ENCODE data around the gene MYOF. TPM values are rescaled to one million over a fixed set of nuclear protein-coding genes. Genes with fewer than 3 reads are reported as not detected.

Gene MYOF
- total and polyA plus RNA-seq, 2 of the 8 experiments (the other 6 are each of a cell fraction or from before 2014, with no cell fraction given) = 0.98 to 2.3 TPM

- Histone ChIP-seq H2AFZ (ENCODE audit: low read length) (no peak overlapping the region), H4K20me1 (replicated peaks in 1 of 2; ENCODE audit: control insufficient read depth in 1 of 2, insufficient read depth in 2 of 2, low read length in 2 of 2) (no peaks in the 10 kb centered on the region), H3K79me2 (ENCODE audit: control insufficient read depth in 1 of 2, insufficient read depth in 2 of 2, low read length in 2 of 2) (no peaks in the 10 kb centered on the region), H3K36me3 (ENCODE audit: control insufficient read depth in 2 of 4, insufficient read depth in 4 of 4, low read length in 3 of 4) (no peaks in the 10 kb centered on the region), H2BK15ac (ENCODE audit: low read length) (no peak overlapping the region), H3K79me1 (ENCODE audit: low read depth, low read length) (no peaks in the 10 kb centered on the region), H3K14ac (ENCODE audit: insufficient read length) (no peak overlapping the region), H3K4me2 (ENCODE audit: insufficient read depth in 1 of 2, low read depth in 2 of 2, low read length in 2 of 2) (no peak overlapping the region), H3K4me1 (replicated peaks in 1 of 4; ENCODE audit: control insufficient read depth in 3 of 4, insufficient read depth in 4 of 4, low read length in 3 of 4) (peaks cover 0 to 5% (median 2%) of the 10 kb centered on the region in 4 experiments; a peak in 3 of 7 replicates), H4K5ac (ENCODE audit: insufficient read length, low read depth, low read length) (no peak overlapping the region), H4K8ac (ENCODE audit: extremely low read depth, insufficient read depth, low read length) (no peak overlapping the region), H2BK120ac (replicated peaks; ENCODE audit: low read depth, low read length) (no peak overlapping the region), H3K23ac (ENCODE audit: insufficient read length) (no peak overlapping the region), H2AK5ac (ENCODE audit: low read depth, low read length) (no peak overlapping the region), H3K27me3 (replicated peaks in 1 of 4; ENCODE audit: control insufficient read depth in 3 of 4, extremely low read depth in 1 of 4, insufficient read depth in 3 of 4, low read length in 3 of 4) (no peaks in the 10 kb centered on the region), H3K4ac (replicated peaks; ENCODE audit: insufficient read length, low read depth, low read length) (no peak overlapping the region), H3K27ac (ENCODE audit: low read depth, low read length) (no peak overlapping the region), H3K56ac (replicated peaks; ENCODE audit: insufficient read length, low read depth, low read length) (no peak overlapping the region), H2BK5ac (ENCODE audit: low read depth, low read length) (no peak overlapping the region), H3K9me3 (ENCODE audit: insufficient read depth in 2 of 2, low read depth in 1 of 2, low read length in 1 of 2) (no peaks in the 10 kb centered on the region), H3K4me3 (ENCODE audit: extremely low read depth in 1 of 4, insufficient read depth in 2 of 4, low read depth in 3 of 4, low read length in 4 of 4) (no peak overlapping the region), H2BK20ac (ENCODE audit: low read length) (no peak overlapping the region), H4K91ac (replicated peaks; ENCODE audit: insufficient read length, low read length) (no peak overlapping the region), H2BK12ac (ENCODE audit: low read depth, low read length) (no peak overlapping the region), H3K23me2 (ENCODE audit: low read depth, low read length) (no peaks in the 10 kb centered on the region), H3K18ac (ENCODE audit: extremely low read depth, low read length) (no peak overlapping the region), H3K9ac (replicated peaks in 1 of 4; ENCODE audit: extremely low read depth in 1 of 4, low read depth in 3 of 4, low read length in 3 of 4) (no peak overlapping the region)
- ChIA-PET CTCF (ENCODE audit: partially characterized antibody) (interaction anchor here (0.6 to 1.8 kb wide), 4 partner anchors 11 to 79 kb away, joined by 3 to 5 read pairs (median 3); no protein-coding TSS in a partner anchor), POLR2A (ENCODE audit: partially characterized antibody) (interaction anchor here (2.9 kb wide), 1 partner anchor 17 kb away, joined by 12 read pairs; no protein-coding TSS in a partner anchor)
- DNase-seq (ENCODE audit: low read depth in 1 of 2, low spot score in 2 of 2) (no peak), FAIRE-seq (no peak)
- WGBS, 2 experiments (ENCODE audit: extremely low coverage in 1 of 2, insufficient coverage in 1 of 2, insufficient read length in 1 of 2, insufficient replicate concordance in 2 of 2, low coverage in 1 of 2, low lambda C conversion rate in 2 of 2, missing lambda C conversion rate in 1 of 2) = 87% methylated on average over 6 of the region's 7 CpGs; no CpG with 5 or more reads in 1 of the 2 experiments
- TF ChIP-seq KDM1A (IDR thresholded peaks at IDR 0.05; ENCODE audit: borderline replicate concordance, low read length) (no peak), RBBP5 (IDR thresholded peaks at IDR 0.05; ENCODE audit: borderline replicate concordance, low read depth, low read length) (no peak), EZH2 (IDR thresholded peaks at IDR 0.05; ENCODE audit: low read depth, low read length, severe bottlenecking) (no peak), SP2 (IDR thresholded peaks at IDR 0.05; ENCODE audit: low read length) (no peak)
Measured at GRCh38 chr10:93454736-93455135, 27.4 kb downstream of the MYOF start.
